ENCODE results near the gene ZBTB37.

ZBTB37 gene

DNA sequence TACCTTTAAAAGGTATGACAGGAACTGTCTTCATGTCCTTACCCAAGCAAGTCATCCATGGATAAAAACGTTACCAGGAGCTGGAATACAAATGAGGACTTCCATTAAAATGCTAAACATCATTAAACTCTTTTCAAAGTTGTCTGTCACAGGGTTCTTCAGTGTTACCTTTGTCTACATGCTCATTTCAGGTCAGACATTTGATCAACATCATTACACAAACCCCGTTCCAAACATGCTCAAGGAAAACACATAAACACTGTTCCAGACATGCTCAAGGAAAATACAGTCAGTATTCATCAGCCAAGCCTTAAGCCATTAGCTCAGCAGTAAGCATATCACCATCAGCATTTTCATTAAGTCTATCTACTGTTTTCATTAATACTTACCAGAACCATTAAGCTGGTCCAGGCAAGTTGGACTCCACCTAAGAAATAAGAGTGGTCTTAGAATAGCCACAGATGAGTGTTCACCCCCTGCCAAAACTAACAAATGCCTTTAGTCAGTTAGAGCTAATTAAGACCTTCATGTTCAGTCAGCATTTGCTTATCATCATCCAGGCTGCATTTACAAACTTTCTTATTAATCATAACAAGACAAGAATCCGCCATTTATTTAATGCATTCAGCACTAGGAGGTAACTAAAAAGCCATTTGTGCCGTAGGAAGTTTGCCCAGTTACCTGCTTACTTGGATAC, 2.6 kb upstream of the ZBTB37 start:
- CTCF ChIA-PET, result no interaction called here
- no peak for TF ChIP-seq CTCF (conservative IDR thresholded peaks at IDR 0.05; ENCODE audit: low read depth)
- H3K27ac ChIP-seq, result no peak overlapping the region
- no peak for DNase-seq (ENCODE audit: low spot score)
- POLR2A ChIA-PET (ENCODE audit: low non-redundant PET), result no interaction called here

- ChIA-PET CTCF (no interaction called here), POLR2A (ENCODE audit: low non-redundant PET) (no interaction called here)
- TF ChIP-seq CTCF (conservative IDR thresholded peaks at IDR 0.05; ENCODE audit: low read depth), result no peak
- DNase-seq (ENCODE audit: low spot score), result no peak
- peak overlapping the region; percentile 95 for H3K27ac ChIP-seq
Measured at GRCh38 chr1:173866413-173867115, 1.6 kb upstream of the ZBTB37 start.

- ChIA-PET POLR2A (ENCODE audit: low non-redundant PET) (interaction anchor here (0.6 kb wide), 1 partner anchor 39 kb away, joined by 4 read pairs; no protein-coding TSS in a partner anchor), CTCF (no interaction called here)
- no peak for DNase-seq (ENCODE audit: low spot score)
- TF ChIP-seq CTCF (conservative IDR thresholded peaks at IDR 0.05; ENCODE audit: low read depth), result no peak
- peak overlapping the region; percentile 95 for H3K27ac ChIP-seq
Measured at GRCh38 chr1:173867141-173867752, 933 bp upstream of the ZBTB37 start.

GRCh38 chr1:173867753-173868265, 371 bp upstream of the ZBTB37 start, which contains the start of gene GAS5:
TSS of gene GAS5 (minus strand) at chr1:173867989.
- TF ChIP-seq CTCF (conservative IDR thresholded peaks at IDR 0.05; ENCODE audit: low read depth), result no peak
- peak; percentile 95 for DNase-seq (ENCODE audit: low spot score)
- H3K27ac ChIP-seq, result peak within 1 kb of the TSS; percentile 95
- POLR2A ChIA-PET (ENCODE audit: low non-redundant PET), result interaction anchor here (0.6 to 1.1 kb wide), 5 partner anchors 29 to 1335 kb away, joined by 3 to 4 read pairs (median 4); no protein-coding TSS in a partner anchor
- CTCF ChIA-PET, result interaction anchor here (0.7 kb wide), 1 partner anchor 1310 kb away, joined by 3 read pairs; no protein-coding TSS in a partner anchor

DNA sequence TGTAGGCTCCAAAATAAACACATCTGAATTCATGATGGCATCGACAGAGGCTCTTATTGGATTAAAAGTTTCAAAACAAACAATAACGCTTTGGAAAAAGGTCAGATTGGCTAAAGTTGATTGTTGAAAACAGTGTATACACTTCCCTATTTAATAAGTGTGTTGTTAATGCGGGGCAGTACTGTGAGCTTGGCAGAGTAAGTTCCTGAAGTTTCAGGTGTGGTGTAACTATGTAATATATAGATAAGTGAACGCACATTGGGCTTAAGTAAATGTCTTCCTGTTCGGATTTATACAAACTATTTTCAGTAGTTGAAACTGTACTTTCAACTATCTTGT, 810 bp downstream of the ZBTB37 start:
- CTCF ChIA-PET, result interaction anchor here (0.6 to 1.1 kb wide), 2 partner anchors 45 to 875 kb away, joined by 3 to 5 read pairs; no protein-coding TSS in a partner anchor
- peak overlapping the region; percentile 95 for H3K27ac ChIP-seq
- POLR2A ChIA-PET (ENCODE audit: low non-redundant PET), result interaction anchor here (1.1 kb wide), 1 partner anchor 28 kb away, joined by 3 read pairs; no protein-coding TSS in a partner anchor
- no peak for TF ChIP-seq CTCF (conservative IDR thresholded peaks at IDR 0.05; ENCODE audit: low read depth)
- no peak for DNase-seq (ENCODE audit: low spot score)

Measured in RWPE1 (cell line).